Measurements from ENCODE around the gene TLR10.

DNA sequence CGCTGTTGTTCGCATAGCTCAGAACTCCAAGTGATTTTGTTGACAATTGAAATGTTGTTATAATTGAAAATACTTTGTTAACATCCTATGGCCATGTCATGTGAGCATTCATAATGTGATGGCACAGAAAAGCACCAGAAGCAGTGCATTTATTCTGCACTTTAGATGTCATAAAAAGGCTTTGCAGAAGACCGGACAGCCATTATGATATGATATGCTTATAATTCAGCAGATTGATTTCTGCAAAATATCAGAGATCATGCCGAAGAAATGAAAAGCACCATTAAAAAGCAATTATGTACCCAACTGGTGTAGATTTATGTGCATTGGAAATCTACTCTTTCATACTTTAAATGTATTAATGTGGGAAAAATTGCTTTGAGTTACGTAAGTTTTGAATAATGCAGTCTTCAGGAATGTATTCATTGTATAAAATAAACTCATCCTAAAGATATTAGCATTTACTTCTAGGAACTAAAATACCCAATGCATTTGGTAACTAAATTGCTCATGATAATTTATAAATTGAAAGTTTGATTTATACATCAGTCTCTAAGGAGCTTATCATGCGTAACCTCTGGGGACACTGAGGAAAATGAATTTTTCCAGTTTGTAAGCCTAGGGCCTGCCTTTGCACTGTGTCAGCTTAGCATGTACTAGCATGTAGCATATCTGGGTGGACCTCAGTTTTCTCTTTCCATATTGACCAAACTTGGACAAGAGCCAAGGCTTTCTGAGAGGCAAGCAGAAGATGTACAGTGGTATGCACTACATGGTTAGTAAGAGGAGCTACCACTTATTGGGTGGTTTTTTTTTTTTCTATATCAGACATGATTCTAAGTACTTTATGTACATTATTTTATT, 43.6 kb downstream of the TLR10 start:
- no peak for TF ChIP-seq CTCF (IDR thresholded peaks at IDR 0.05)
- no peak for TF ChIP-seq POLR2A (IDR thresholded peaks at IDR 0.05)

Data from heart left ventricle (tissue), 13 donors.